HFFc6 (cell line): Measurements from ENCODE around the gene TOR1AIP2. TPM values are rescaled to one million over a fixed set of nuclear protein-coding genes. Genes with fewer than 3 reads are reported as not detected.

Experiments used
- DNase-seq: peaks from one replicate; pipeline ENCODE4 v3.0.0-alpha.2; 2018
- H3K27ac Mint-ChIP-seq: 2 replicates; pipeline ENCODE4 v1.8.0; 2020; ENCODE audit warnings: mild to moderate bottlenecking, mixed read lengths
- H3K27me3 Mint-ChIP-seq: 2 replicates; pipeline ENCODE4 v1.8.0; 2021; ENCODE audit warnings: mild to moderate bottlenecking, moderate library complexity, mixed read lengths; ENCODE audit not compliant: insufficient read depth
- H3K36me3 Mint-ChIP-seq: 2 replicates; pipeline ENCODE4 v1.8.0; 2021; ENCODE audit warnings: low read depth, mixed read lengths
- H3K4me1 Mint-ChIP-seq: 2 replicates; pipeline ENCODE4 v1.8.0; 2020; ENCODE audit warnings: low read depth, mixed read lengths
- H3K4me3 Mint-ChIP-seq: 2 replicates; pipeline ENCODE4 v1.8.0; 2020; ENCODE audit warnings: mild to moderate bottlenecking, moderate library complexity, mixed read lengths
- H3K9me3 Mint-ChIP-seq: 2 replicates; pipeline ENCODE4 v1.8.0; 2020; ENCODE audit warnings: mild to moderate bottlenecking, mixed read lengths
- CTCF ChIP-seq: fragments of 200-600 bp; sonication (generic); IDR thresholded peaks from 2 replicates; pipeline ENCODE4 v1.5.0; 2021; ENCODE audit warnings: antibody characterized with exemption, mild to moderate bottlenecking
- total RNA-seq, 6 experiments: library from RNA; stranded (reverse); fragmentation: NEBNext Ultra II Directional; extraction: Animal tissue kit (Norgen Biotek cat#: 25700); gene quantifications; 2 replicates in 1 of 6; 3 replicates in 5 of 6; pipeline ENCODE4 v1.2.3, GENCODE V29; 2021

Gene TOR1AIP2
- total RNA-seq, 6 experiments from 2014 or later = 89.7 to 127 (median 108) TPM

GRCh38 chr1:179823693-179824092 lies 53.9 kb downstream of the TOR1AIP2 start:
- no peaks in the 10 kb centered on the region for H3K36me3 Mint-ChIP-seq
- H3K4me3 Mint-ChIP-seq = no peak overlapping the region
- no peaks in the 10 kb centered on the region for H3K9me3 Mint-ChIP-seq
- DNase-seq = no peak
- no peak overlapping the region for H3K27ac Mint-ChIP-seq
- no peak for TF ChIP-seq CTCF
- peaks cover under 1% of the 10 kb centered on the region; the same call in 1 of the 2 replicates for H3K4me1 Mint-ChIP-seq
- H3K27me3 Mint-ChIP-seq = peaks cover 11% of the 10 kb centered on the region

- H3K36me3 Mint-ChIP-seq = no peaks in the 10 kb centered on the region
These were observed 55.5 kb downstream of the TOR1AIP2 start for GRCh38 chr1:179822065-179822464.

GRCh38 chr1:179821524-179821923 lies 56.1 kb downstream of the TOR1AIP2 start:
- no peaks in the 10 kb centered on the region for H3K9me3 Mint-ChIP-seq
- peaks cover 22% of the 10 kb centered on the region for H3K4me1 Mint-ChIP-seq
- DNase-seq = no peak
- no peak for TF ChIP-seq CTCF
- no peak overlapping the region for H3K27ac Mint-ChIP-seq
- peaks cover 6% of the 10 kb centered on the region for H3K27me3 Mint-ChIP-seq
- H3K4me3 Mint-ChIP-seq = no peak overlapping the region
- H3K36me3 Mint-ChIP-seq = no peaks in the 10 kb centered on the region

More at GRCh38 chr1:179822065-179822464, 55.5 kb downstream of the TOR1AIP2 start:
- Mint-ChIP-seq H3K27me3 (peaks cover 4% of the 10 kb centered on the region; the same call in 1 of the 2 replicates), H3K4me1 (peaks cover 17% of the 10 kb centered on the region), H3K4me3 (no peak overlapping the region), H3K27ac (no peak overlapping the region), H3K9me3 (no peaks in the 10 kb centered on the region)
- no peak for TF ChIP-seq CTCF
- DNase-seq = no peak

GRCh38 chr1:179820226-179820970 lies 57.2 kb downstream of the TOR1AIP2 start:
- TF ChIP-seq CTCF = no peak
- no peak for DNase-seq
- no peaks in the 10 kb centered on the region for H3K36me3 Mint-ChIP-seq
- peaks cover 33% of the 10 kb centered on the region for H3K4me1 Mint-ChIP-seq
- no peak overlapping the region for H3K4me3 Mint-ChIP-seq
- H3K9me3 Mint-ChIP-seq = no peaks in the 10 kb centered on the region
- peaks cover 11% of the 10 kb centered on the region for H3K27me3 Mint-ChIP-seq
- no peak overlapping the region for H3K27ac Mint-ChIP-seq

- H3K4me1 Mint-ChIP-seq = peaks cover 45% of the 10 kb centered on the region
- H3K9me3 Mint-ChIP-seq = no peaks in the 10 kb centered on the region
- H3K36me3 Mint-ChIP-seq = no peaks in the 10 kb centered on the region
- peaks cover 19% of the 10 kb centered on the region for H3K27me3 Mint-ChIP-seq
- TF ChIP-seq CTCF = no peak
- DNase-seq = no peak
- H3K4me3 Mint-ChIP-seq = no peak overlapping the region
- no peak overlapping the region for H3K27ac Mint-ChIP-seq
These were observed 58.8 kb downstream of the TOR1AIP2 start for GRCh38 chr1:179818743-179819173.
